CD4-positive, alpha-beta T cell treated with Interleukin-1 beta for 1 hour (primary cell): Measurements from ENCODE around the gene WDFY3.

Experiments used
- DNase-seq, 2 donors: peaks; one replicate each; pipeline ENCODE4 v3.0.0-alpha.2; 2020 to 2022

Gene WDFY3

GRCh38 chr4:84966382-84967242, at the start of gene WDFY3:
Gene WDFY3, minus strand, starts transcription at chr4:84966690. Its CDS starts 106,099 bp downstream, at chr4:84860591.
- DNase-seq, result peak; percentile 2 to 67

GRCh38 chr4:85005865-85006377, 39.4 kb upstream of the WDFY3 start:
- no peak for DNase-seq

- DNase-seq, result no peak
These were observed 33.9 kb upstream of the WDFY3 start for GRCh38 chr4:85000343-85000742.

GRCh38 chr4:84995386-84995785, 28.9 kb upstream of the WDFY3 start:
- DNase-seq, result no peak

GRCh38 chr4:84994280-84994679, 27.8 kb upstream of the WDFY3 start:
- DNase-seq, result no peak

- DNase-seq, result no peak
These were observed 19.5 kb upstream of the WDFY3 start for GRCh38 chr4:84985952-84986351.

GRCh38 chr4:84977396-84977795, 10.9 kb upstream of the WDFY3 start:
- DNase-seq, result no peak

- DNase-seq, result no peak
These were observed 7.4 kb upstream of the WDFY3 start for GRCh38 chr4:84973856-84974255.

- DNase-seq, result peak in 1 of 2 donors; percentile 12
These were observed 4.9 kb upstream of the WDFY3 start for GRCh38 chr4:84971319-84971932.

GRCh38 chr4:84968925-84969324, 2.4 kb upstream of the WDFY3 start:
- no peak for DNase-seq

- DNase-seq, result no peak
These were observed 777 bp upstream of the WDFY3 start for GRCh38 chr4:84967243-84967690.

- DNase-seq, result no peak
These were observed 723 bp downstream of the WDFY3 start for GRCh38 chr4:84965553-84966381.

- no peak for DNase-seq
These were observed 1.4 kb downstream of the WDFY3 start for GRCh38 chr4:84964995-84965552.

GRCh38 chr4:84962102-84962501, 4.4 kb downstream of the WDFY3 start:
- no peak for DNase-seq

GRCh38 chr4:84958434-84958833, 8.1 kb downstream of the WDFY3 start:
- DNase-seq, result no peak

- no peak for DNase-seq
These were observed 8.7 kb downstream of the WDFY3 start for GRCh38 chr4:84957514-84958420.

- no peak for DNase-seq
These were observed 10.5 kb downstream of the WDFY3 start for GRCh38 chr4:84956014-84956413.

- DNase-seq, result no peak
These were observed 11.4 kb downstream of the WDFY3 start for GRCh38 chr4:84954982-84955567.

- DNase-seq, result no peak
These were observed 13.7 kb downstream of the WDFY3 start for GRCh38 chr4:84952776-84953175.

GRCh38 chr4:84952004-84952403, 14.5 kb downstream of the WDFY3 start:
- no peak for DNase-seq

- DNase-seq, result no peak
These were observed 18.4 kb downstream of the WDFY3 start for GRCh38 chr4:84948056-84948455.
